ENCODE measurements around the gene DHRSX. TPM values are rescaled to one million over a fixed set of nuclear protein-coding genes. Genes with fewer than 3 reads are reported as not detected.

The DHRSX gene
- total and polyA plus RNA-seq, 2 of the 13 experiments (the other 11 are each of a cell fraction or from before 2014, with no cell fraction given) = 15.5 to 24.3 TPM

DNA sequence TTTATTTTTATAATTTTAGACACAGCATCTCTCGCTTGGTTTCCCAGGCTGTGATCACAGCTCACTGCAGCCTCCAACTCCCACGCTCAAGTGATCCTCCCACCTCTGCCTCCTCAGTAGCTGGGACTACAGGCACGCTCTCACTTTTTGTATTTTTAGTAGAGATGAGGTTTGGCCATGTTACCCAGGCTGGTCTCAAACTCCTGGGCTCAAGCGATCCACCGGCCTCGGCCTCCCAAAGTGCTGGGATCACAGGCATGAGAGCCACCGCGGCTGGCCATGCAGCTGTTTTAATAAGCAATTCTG, 39.1 kb downstream of the DHRSX start:
- Histone ChIP-seq H3K4me1 (ENCODE audit: insufficient read depth, low read length) (peaks cover 5% of the 10 kb centered on the region), H3K9ac (ENCODE audit: insufficient read depth, low read depth, low read length) (no peak overlapping the region), H3K27ac (ENCODE audit: extremely low read length, insufficient read depth, low read length) (no peak overlapping the region), H3K36me3 (replicated peaks in 1 of 2; ENCODE audit: control insufficient read depth in 1 of 2, insufficient read depth in 2 of 2, low read length in 2 of 2) (no peaks in the 10 kb centered on the region), H3K27me3 (ENCODE audit: control insufficient read depth in 1 of 2, insufficient read depth in 2 of 2, low read length in 2 of 2) (no peaks in the 10 kb centered on the region), H3K9me3 (ENCODE audit: low read length) (no peaks in the 10 kb centered on the region), H3K4me3 (replicated peaks in 1 of 3; ENCODE audit: insufficient read depth in 1 of 3, low read depth in 2 of 3, low read length in 3 of 3) (no peak overlapping the region), H3K4me2 (ENCODE audit: low read depth, low read length) (no peak overlapping the region), H3K79me2 (ENCODE audit: insufficient read depth, low read length) (peaks cover 18% of the 10 kb centered on the region), H4K20me1 (ENCODE audit: insufficient read depth, low read length) (peaks cover 6% of the 10 kb centered on the region), H2AFZ (ENCODE audit: low read length) (no peak overlapping the region)
- WGBS (ENCODE audit: low lambda C conversion rate) = 95% methylated on average over 8 of the region's 8 CpGs
- ChIA-PET POLR2A (no interaction called here), CTCF (ENCODE audit: low intra/inter-chr PET ratio, low total read pairs) (no interaction called here)
- FAIRE-seq (no peak), DNase-seq (ENCODE audit: low spot score) (no peak), ATAC-seq (no peak)
- intact Hi-C loops (cut with micrococcal nuclease; ENCODE audit: unreplicated experiment) (no loop called here), in situ Hi-C loops (cut with HindIII; ENCODE audit: extremely low pct_ligation_motif_present, low pct_unique_long_range_greater_than_20kb) (no loop called here)
- TF ChIP-seq, protein P1, sequence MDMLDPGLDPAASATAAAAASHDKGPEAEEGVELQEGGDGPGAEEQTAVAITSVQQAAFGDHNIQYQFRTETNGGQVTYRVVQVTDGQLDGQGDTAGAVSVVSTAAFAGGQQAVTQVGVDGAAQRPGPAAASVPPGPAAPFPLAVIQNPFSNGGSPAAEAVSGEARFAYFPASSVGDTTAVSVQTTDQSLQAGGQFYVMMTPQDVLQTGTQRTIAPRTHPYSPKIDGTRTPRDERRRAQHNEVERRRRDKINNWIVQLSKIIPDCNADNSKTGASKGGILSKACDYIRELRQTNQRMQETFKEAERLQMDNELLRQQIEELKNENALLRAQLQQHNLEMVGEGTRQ (IDR thresholded peaks at IDR 0.05; ENCODE audit: low read depth, low read length) = no peak
- TF ChIP-seq, protein P1 (CRISPR knock-in tag; IDR thresholded peaks at IDR 0.05; ENCODE audit: borderline replicate concordance) = no peak
- TF ChIP-seq, protein P2, sequence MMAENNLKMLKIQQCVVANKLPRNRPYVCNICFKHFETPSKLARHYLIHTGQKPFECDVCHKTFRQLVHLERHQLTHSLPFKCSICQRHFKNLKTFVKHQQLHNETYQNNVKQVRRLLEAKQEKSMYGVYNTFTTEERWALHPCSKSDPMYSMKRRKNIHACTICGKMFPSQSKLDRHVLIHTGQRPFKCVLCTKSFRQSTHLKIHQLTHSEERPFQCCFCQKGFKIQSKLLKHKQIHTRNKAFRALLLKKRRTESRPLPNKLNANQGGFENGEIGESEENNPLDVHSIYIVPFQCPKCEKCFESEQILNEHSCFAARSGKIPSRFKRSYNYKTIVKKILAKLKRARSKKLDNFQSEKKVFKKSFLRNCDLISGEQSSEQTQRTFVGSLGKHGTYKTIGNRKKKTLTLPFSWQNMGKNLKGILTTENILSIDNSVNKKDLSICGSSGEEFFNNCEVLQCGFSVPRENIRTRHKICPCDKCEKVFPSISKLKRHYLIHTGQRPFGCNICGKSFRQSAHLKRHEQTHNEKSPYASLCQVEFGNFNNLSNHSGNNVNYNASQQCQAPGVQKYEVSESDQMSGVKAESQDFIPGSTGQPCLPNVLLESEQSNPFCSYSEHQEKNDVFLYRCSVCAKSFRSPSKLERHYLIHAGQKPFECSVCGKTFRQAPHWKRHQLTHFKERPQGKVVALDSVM (CRISPR knock-in tag; IDR thresholded peaks at IDR 0.05) = peak; percentile 3; the same call in 1 of the 2 replicates
- TF ChIP-seq ETV6 (CRISPR knock-in tag; conservative IDR thresholded peaks at IDR 0.05) = no peak
- no TSS peak for BruUV-seq (replicated peaks)

Data from HepG2 (cell line).